GM12872 (cell line): ENCODE measurements around the gene AHI1.

Source experiments
- CTCF ChIP-seq: IDR thresholded peaks from 3 replicates; pipeline ENCODE4 v1.5.1; 2011; ENCODE audit warnings: low read depth, mild to moderate bottlenecking, low read length, moderate library complexity; ENCODE audit not compliant: insufficient read depth

Gene AHI1

DNA sequence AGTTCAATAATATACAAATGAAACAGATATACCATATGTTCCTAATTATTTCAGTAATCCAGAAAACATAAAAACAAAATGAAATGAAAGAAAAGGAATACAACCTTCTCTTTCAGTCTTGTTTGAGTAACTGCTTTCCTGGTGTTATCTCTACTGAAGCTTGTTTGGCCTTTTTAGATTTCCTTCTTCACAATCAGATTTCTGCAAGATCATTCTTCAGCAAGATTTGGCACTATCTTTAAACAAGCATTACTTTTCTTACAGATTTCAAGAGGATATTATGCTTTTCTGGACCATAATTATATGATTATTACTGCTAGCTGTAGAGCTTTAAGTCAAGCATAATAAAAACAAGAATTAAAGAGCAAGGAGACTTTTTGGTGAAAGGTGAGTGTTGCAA lies 196.2 kb downstream of the AHI1 start:
- no peak for TF ChIP-seq CTCF

GRCh38 chr6:135300576-135300975 lies 197.0 kb downstream of the AHI1 start:
- no peak for TF ChIP-seq CTCF

- no peak for TF ChIP-seq CTCF
Observed at GRCh38 chr6:135299256-135299655, 198.3 kb downstream of the AHI1 start.

GRCh38 chr6:135298455-135298854 lies 199.1 kb downstream of the AHI1 start:
- TF ChIP-seq CTCF, result no peak

DNA sequence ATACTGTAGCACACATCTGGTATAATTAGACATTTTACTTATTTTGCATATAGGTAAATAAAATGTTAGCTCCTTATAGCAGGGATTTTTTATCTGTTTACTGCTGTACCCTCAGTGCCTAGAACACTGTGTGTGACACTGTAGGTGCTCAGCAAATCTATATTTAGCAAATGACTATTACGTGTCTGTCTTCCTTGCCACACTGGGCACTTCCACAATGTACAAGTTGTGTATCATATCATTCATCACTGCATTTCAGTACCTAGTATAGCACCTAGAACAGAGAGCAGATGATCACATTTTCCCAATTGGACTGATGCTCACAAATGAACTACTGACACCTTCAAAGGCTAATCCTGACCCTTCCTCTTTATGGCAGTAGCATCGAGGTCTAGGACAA lies 200.8 kb downstream of the AHI1 start:
- TF ChIP-seq CTCF, result no peak

DNA sequence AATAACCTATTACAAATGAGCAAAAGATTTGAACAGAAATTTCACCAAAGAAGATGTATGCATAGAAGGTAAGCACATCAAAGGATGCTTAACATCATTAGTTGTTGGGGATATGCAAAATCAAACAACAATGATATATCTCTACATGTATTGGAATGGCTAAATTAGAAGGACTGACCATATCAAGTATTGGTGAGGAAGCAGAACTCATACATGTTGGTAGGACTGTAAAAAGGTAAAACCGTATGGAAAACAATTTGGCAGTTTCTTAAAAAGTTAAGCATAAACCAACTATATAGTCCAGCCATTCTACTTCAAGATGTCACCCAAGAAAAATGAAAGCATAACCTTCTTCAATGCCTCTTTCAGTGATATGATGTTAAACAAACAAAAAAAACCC lies 202.5 kb downstream of the AHI1 start:
- no peak for TF ChIP-seq CTCF

GRCh38 chr6:135291288-135292076 lies 206.1 kb downstream of the AHI1 start:
- TF ChIP-seq CTCF, result no peak
